Measurements from ENCODE around the gene CYP4B1. TPM values are rescaled to one million over a fixed set of nuclear protein-coding genes. Genes with fewer than 3 reads are reported as not detected.

The CYP4B1 gene
- total and polyA plus RNA-seq, 10 of the 15 experiments (the other 5 are each of a cell fraction or from before 2014, with no cell fraction given), result 0.38 TPM; not detected in 9

GRCh38 chr1:46798810-46799209 lies at the start of gene CYP4B1 (continued):
- TF ChIP-seq TCF7 (IDR thresholded peaks at IDR 0.05; ENCODE audit: borderline replicate concordance) (no peak), SMARCA5 (IDR thresholded peaks at IDR 0.05) (no peak), RELA (IDR thresholded peaks at IDR 0.05; ENCODE audit: borderline replicate concordance, partially characterized antibody) (no peak)

GRCh38 chr1:46749404-46749803 lies 49.4 kb upstream of the CYP4B1 start:
- no peak overlapping the region for H3K27ac ChIP-seq (ENCODE audit: control insufficient read depth, insufficient read depth)
- H3K4me2 ChIP-seq (ENCODE audit: control insufficient read depth, insufficient read depth), result no peak overlapping the region

More at GRCh38 chr1:46749404-46749803, 49.4 kb upstream of the CYP4B1 start:
- no peak for DNase-seq (ENCODE audit: low read depth, low spot score)
- 86% methylated on average over 1 of the region's 1 CpG for WGBS (ENCODE audit: insufficient coverage, insufficient replicate concordance, low lambda C conversion rate, missing lambda C conversion rate)
- intact Hi-C loops (cut with micrococcal nuclease; ENCODE audit: unreplicated experiment), result loop anchor here (5.0 kb wide), 1 partner anchor 423 kb away; no protein-coding TSS in a partner anchor
- no peaks in the 10 kb centered on the region for H3K36me3 ChIP-seq (ENCODE audit: control insufficient read depth in 2 of 2, insufficient read depth in 2 of 2, low read length in 1 of 2)
- H3K79me2 ChIP-seq (ENCODE audit: control insufficient read depth, insufficient read depth, low read length), result no peaks in the 10 kb centered on the region
- ChIA-PET CTCF (no interaction called here), POLR2A (no interaction called here), SMC1A (ENCODE audit: uncharacterized antibody, unreplicated experiment) (no interaction called here), RAD21 (ENCODE audit: unreplicated experiment) (no interaction called here)
- in situ Hi-C loops (cut with MboI), result no loop called here
- no peak for FAIRE-seq
- H3K4me3 ChIP-seq, result no peak overlapping the region
- no peak overlapping the region for H2AFZ ChIP-seq (ENCODE audit: control insufficient read depth, low read depth, low read length)
- H4K20me1 ChIP-seq (ENCODE audit: control insufficient read depth, insufficient read depth), result no peaks in the 10 kb centered on the region
- peaks cover 0 to 2% of the 10 kb centered on the region in 2 experiments; a peak in 3 of 4 replicates for H3K27me3 ChIP-seq (replicated peaks in 1 of 2; ENCODE audit: control insufficient read depth in 2 of 2, insufficient read depth in 2 of 2, low read length in 1 of 2)
- H3K4me1 ChIP-seq (ENCODE audit: control insufficient read depth, insufficient read depth, low read length), result no peaks in the 10 kb centered on the region
- no peak overlapping the region for H3K9ac ChIP-seq (ENCODE audit: control insufficient read depth, insufficient read depth, low read length)
- BruUV-seq (replicated peaks), result no TSS peak
- no peak for ATAC-seq
- no peaks in the 10 kb centered on the region for H3K9me3 ChIP-seq (replicated peaks; ENCODE audit: control insufficient read depth, insufficient read depth, low read length)
- no peak for TF ChIP-seq CBX3 (IDR thresholded peaks at IDR 0.05; ENCODE audit: borderline replicate concordance, low read depth)
- no peak for TF ChIP-seq YBX1 (IDR thresholded peaks at IDR 0.05)
- no peak for TF ChIP-seq ZBTB33 (IDR thresholded peaks at IDR 0.05)
- no peak for TF ChIP-seq TCF3 (IDR thresholded peaks at IDR 0.05; ENCODE audit: borderline replicate concordance, insufficient read depth, low read depth, low read length)
- no peak for TF ChIP-seq SREBF2 (IDR thresholded peaks at IDR 0.05; ENCODE audit: low read length)
- TF ChIP-seq ATF2 (IDR thresholded peaks at IDR 0.05; ENCODE audit: low read length), result no peak

Data from GM12878 (cell line).